Medulla oblongata (tissue), 1 donor: Measurements from ENCODE around the gene DAPL1.
"Not testable (repeated sequence)": the region's sequence is repeated elsewhere in the genome, so short reads cannot be mapped to it uniquely, and the experiment has no call there.

Experiments
- DNase-seq: peaks from one replicate; pipeline ENCODE4 v3.0.0-alpha.2; 2015; ENCODE audit errors: extremely low spot score

DAPL1 gene

GRCh38 chr2:158822193-158822592, 27.1 kb downstream of the DAPL1 start:
- DNase-seq: no peak

DNA sequence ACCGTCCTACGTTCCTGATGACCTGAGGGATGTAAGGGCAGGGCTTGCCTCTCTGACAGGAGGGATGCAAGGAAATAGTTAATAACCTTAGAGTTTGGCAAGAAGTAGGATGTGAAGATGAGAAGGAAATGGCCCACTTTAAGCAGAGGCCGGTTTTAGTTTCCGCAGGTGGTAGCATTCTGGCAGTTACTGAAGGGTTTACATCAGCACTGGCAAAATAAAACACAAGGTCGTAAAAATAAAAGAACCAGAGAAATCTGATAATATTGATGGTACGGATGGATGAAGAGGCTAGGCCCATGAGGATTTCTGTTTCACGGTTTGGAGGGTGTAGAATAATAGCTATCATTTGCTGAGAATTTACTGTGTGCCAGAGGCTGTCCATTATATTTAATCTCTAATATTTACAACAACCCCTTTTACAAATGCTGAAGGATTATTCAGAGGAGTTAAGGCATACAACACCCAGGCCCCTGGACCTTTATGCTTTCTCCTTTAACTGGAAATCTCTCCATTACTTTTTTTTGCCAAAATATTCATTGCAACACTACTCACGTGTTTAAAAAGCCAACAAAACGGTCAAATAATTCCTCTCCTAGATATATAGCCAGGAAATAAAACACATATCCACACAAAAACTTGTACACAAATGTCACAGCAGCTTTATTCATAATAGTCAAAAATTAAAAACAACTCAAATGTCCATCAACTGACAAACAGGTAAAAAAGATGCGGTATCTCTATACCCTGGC, 28.5 kb downstream of the DAPL1 start:
- DNase-seq: no peak

GRCh38 chr2:158825021-158825420, 29.9 kb downstream of the DAPL1 start:
- no peak for DNase-seq

- DNase-seq: no peak
Observed at GRCh38 chr2:158826965-158827364, 31.8 kb downstream of the DAPL1 start.

DNA sequence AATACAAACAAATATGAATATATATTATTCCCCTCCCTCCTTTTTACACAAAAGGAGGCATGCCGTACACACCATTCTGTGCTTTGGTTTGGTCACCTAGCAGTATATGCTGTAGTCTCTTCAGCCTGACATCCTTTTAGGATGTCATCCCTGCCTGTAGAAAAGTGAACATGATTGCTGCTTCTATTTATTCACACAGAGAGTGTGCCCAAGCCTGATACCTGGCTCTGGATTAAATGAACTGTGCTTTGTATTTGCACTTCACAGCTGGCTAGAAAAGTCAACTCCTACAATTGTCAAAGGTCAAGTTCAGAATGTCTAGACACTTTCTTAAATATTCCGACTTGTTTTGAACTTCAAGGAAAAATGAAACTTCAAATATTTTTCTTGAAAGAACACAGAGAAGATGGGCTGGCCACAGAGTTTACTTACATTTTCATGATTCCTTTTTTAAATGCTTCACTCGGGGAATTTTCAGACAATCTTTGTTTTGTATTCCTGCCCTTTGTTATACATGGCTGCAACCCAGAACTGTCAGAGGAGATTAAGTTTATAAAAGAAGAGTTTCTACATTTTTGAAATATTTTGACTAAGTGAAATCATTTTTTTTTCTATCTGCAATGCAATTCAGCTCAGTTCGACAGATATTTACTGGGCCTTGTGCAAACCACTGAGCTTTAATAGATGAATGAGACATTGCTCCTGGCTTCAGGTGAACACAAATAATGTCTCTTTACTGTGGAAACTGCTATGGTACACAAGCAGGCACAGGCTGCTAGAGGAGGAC, 33.5 kb downstream of the DAPL1 start:
- DNase-seq: no peak

- DNase-seq: no peak
Observed at GRCh38 chr2:158829167-158829566, 34.0 kb downstream of the DAPL1 start.

- no peak for DNase-seq
Observed at GRCh38 chr2:158830201-158830600, 35.1 kb downstream of the DAPL1 start.

DNA sequence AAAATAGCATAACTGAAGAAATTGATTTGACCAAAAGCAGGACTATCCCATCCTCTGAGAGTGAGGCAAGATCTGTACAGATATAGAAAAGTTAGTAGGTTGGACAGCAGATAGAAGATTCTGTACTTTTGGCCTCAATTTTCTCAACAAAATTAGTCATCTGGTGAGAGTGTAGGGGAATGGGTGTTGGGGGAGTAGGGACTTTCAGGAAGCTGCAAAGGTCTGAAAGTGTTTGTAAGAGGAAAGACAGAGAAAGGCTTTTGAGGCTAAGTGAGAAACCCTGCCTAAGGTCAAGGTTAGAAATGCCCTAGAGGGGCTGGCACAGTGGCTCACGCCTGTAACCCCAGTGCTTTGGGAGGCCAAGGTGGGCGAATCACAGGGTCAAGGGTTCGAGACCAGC, 40.3 kb downstream of the DAPL1 start:
- DNase-seq: no peak

- DNase-seq: no peak
Observed at GRCh38 chr2:158837645-158838044, 42.5 kb downstream of the DAPL1 start.

DNA sequence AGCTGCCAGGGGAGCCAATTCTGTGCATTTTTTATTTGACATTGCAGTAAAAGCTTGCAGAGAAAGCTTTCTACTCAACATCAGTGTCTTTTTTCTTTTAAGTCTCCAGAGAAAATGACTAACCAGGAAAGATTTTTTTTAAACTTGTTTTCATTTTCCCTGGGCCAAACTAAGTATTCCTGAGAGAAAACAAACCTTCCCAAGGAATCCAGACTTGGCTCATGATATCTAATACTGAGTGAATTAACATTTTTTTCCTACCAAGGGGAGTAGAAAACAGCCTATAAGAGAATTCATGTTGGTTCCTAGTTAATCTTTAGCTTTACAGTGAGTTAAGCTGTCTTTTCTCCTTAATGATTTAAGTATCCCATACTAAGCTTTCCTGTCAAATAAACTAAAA, 46.7 kb downstream of the DAPL1 start:
- DNase-seq: peak; percentile 21

DNA sequence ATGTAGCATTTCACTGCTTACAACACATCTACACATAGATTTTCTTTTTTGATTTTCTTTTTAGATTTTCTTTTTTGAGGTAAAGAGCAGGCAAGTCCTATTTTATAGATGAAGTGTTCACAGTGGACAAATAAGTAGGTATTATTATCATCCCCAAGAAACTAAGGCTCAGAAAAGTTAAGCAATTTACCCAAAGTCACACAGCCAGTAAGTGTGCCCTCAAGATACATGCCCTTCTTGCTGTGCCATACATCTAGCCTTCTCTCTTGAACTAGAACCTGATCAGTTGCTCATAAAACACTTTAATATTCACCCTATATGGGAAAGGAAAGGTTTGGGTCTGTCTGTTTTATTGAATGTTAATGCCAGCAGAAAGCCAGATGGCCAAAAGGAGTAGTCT, 50.3 kb downstream of the DAPL1 start:
- DNase-seq: no peak

- DNase-seq: no peak
Observed at GRCh38 chr2:158845859-158846258, 50.7 kb downstream of the DAPL1 start.

DNA sequence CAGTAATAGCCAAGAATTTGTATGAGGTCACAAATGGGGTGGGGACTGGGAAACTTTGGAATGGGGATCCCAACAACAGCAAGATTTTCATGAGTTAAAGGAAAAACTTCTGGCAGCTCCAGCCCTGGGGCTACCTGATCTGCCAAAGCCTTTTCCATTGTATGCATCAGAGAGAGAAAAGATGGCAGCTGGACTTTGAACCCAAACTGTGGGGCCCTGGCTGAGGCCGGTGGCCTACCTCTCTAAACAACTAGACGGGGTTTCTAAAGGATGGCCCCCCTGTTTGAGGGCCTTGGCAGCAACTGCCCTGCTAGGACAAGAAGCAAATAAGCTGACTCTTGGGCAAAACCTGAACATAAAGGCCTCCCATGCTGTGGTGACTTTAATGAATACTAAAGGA, 52.4 kb downstream of the DAPL1 start:
- DNase-seq: not testable (repeated sequence)

GRCh38 chr2:158848031-158848970, 53.2 kb downstream of the DAPL1 start:
- not testable (repeated sequence) for DNase-seq

DNA sequence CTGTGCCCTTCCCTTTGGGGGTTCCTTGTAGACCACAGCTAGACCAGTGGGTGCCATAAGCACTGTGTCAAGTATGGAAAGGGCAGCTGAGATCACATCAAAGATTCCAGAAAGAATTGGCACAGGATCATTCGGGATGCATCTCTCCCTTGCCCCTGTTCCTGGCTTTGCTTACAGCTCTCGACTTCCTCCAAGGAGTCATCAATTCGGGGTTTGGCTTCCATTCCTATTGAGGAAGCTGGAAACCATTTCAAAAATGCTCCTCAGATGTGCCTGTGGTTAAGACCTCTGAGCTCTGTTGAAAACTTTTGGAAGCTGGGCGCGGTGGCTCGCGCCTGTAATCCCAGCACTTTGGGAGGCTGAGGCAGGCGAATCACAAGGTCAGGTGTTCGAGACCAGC, 65.1 kb downstream of the DAPL1 start:
- DNase-seq: not testable (repeated sequence)

GRCh38 chr2:158861626-158862025, 66.5 kb downstream of the DAPL1 start:
- not testable (repeated sequence) for DNase-seq

GRCh38 chr2:158865469-158865868, 70.4 kb downstream of the DAPL1 start:
- DNase-seq: not testable (repeated sequence)
